Left lung (tissue), 10 donors: Measurements from ENCODE around the gene MAPK13. TPM values are rescaled to one million over a fixed set of nuclear protein-coding genes. Genes with fewer than 3 reads are reported as not detected.

Experiments
- ATAC-seq: fragments of 200-7000 bp; cut with Tn5 transposase; one replicate; pipeline ENCODE4 v1.9.1; 2020; ENCODE audit warnings: moderate library complexity
- DNase-seq, 4 donors: peaks; one replicate each; pipeline ENCODE4 v3.0.0-alpha.2; 2013 to 2020
- H3K27ac ChIP-seq, 2 donors: fragments of 200-600 bp; sonication (generic) in 1 of 2; one replicate each; pipeline versions ENCODE4 v1.5.0 to v1.8.0; 2020 to 2021
- H3K27me3 ChIP-seq, 2 donors: fragments of 200-600 bp; sonication (generic) in 1 of 2; one replicate each; pipeline versions ENCODE4 v1.5.0 to v1.8.0; 2020 to 2021
- H3K36me3 ChIP-seq, 2 donors: fragments of 200-600 bp; sonication (generic) in 1 of 2; one replicate each; pipeline versions ENCODE4 v1.5.0 to v1.8.0; 2020 to 2021
- H3K4me1 ChIP-seq, 2 donors: fragments of 200-600 bp; one replicate each; pipeline ENCODE4 v1.8.0; 2021
- H3K4me3 ChIP-seq, 2 donors: fragments of 200-600 bp; sonication (generic) in 1 of 2; one replicate each; pipeline versions ENCODE4 v1.5.0 to v1.8.0; 2020 to 2021; ENCODE audit warnings: mild to moderate bottlenecking in 1 of 2
- H3K9me3 ChIP-seq, 2 donors: fragments of 200-600 bp; sonication (generic) in 1 of 2; one replicate each; pipeline versions ENCODE4 v1.5.0 to v1.8.0; 2020 to 2021
- intact Hi-C, 2 donors: fragments of 100-400 bp; cut with DNase I; formaldehyde crosslinking; loops; one replicate each; pipeline versions ENCODE4 v1.11.2 to v1.14.2; 2022
- polyA plus RNA-seq, 6 donors: library from polyadenylated mRNA; unstranded; fragments of 120-200 nt; gene quantifications; one replicate each; pipeline ENCODE4 v1.2.1, GENCODE V29; 2013; ENCODE audit not compliant: insufficient read length in 6 of 6
- total RNA-seq, 2 donors: library from RNA; stranded (reverse); fragmentation: NEBNext Ultra II Directional; extraction: Animal tissue kit (Norgen Biotek cat#: 25700); gene quantifications; one replicate each; pipeline ENCODE4 v1.2.1, GENCODE V29; 2021
- TF ChIP-seq, protein P1 (sequence below), 2 donors: fragments of 200-600 bp; sonication (generic) in 1 of 2; IDR thresholded peaks; one replicate each; pipeline versions ENCODE4 v1.5.0 to v1.8.0; 2021; ENCODE audit warnings: antibody characterized with exemption in 2 of 2
- donor health status: DM: no; HTN: yes; CAD: no.
- donor health status: DM: no; HTN: no; CAD: no.

MAPK13 gene
- total and polyA plus RNA-seq, 8 donors: 15.7 to 89.7 (median 18.2) TPM

DNA sequence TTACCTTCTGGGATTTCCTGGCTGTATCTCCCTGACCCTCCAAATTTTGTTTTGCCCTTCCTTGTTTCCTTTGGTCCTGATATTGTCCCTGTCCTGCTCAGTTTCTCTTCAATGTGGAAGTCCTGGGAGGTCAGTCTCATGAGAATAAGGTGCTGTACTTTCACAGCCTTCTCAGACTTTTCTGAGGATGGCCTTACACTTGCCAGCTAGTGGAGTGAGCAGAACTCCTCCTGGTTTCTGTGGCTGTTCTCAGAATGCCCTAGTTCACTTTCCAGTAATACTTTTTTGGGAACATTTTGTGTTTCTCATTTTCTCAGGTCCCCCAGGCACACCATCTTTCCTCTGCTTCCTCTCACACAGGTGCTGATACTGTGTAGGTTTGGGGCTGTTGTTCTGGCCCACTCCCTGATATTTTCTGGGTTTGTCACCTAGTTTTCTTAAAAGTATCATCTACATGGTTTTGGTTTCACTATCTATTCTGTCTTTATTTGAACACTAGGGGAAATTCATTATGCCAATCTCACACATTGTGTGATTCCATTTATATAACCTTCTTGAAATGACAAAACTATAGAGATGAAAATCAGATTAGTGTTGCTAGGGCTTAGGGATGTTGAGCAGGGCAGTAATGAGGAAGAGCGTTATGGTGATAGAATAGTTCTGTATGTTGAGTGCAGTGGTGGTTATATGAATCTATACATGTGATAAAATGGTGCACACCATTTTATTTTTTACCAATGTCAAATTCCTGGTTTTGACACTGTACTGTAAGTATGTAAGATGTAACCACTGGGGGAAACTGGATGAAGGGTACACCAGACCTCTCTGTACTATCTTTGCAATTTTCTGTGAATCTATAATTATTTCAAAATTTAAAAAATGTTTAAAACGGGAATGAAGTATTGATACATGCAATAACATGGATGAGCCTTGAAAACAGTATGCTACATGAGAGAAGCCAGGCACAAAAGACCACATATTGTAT, 39.0 kb downstream of the MAPK13 start:
- intact Hi-C loops: no loop called here
- TF ChIP-seq, protein P1, sequence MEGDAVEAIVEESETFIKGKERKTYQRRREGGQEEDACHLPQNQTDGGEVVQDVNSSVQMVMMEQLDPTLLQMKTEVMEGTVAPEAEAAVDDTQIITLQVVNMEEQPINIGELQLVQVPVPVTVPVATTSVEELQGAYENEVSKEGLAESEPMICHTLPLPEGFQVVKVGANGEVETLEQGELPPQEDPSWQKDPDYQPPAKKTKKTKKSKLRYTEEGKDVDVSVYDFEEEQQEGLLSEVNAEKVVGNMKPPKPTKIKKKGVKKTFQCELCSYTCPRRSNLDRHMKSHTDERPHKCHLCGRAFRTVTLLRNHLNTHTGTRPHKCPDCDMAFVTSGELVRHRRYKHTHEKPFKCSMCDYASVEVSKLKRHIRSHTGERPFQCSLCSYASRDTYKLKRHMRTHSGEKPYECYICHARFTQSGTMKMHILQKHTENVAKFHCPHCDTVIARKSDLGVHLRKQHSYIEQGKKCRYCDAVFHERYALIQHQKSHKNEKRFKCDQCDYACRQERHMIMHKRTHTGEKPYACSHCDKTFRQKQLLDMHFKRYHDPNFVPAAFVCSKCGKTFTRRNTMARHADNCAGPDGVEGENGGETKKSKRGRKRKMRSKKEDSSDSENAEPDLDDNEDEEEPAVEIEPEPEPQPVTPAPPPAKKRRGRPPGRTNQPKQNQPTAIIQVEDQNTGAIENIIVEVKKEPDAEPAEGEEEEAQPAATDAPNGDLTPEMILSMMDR (IDR thresholded peaks at IDR 0.05): no peak

DNA sequence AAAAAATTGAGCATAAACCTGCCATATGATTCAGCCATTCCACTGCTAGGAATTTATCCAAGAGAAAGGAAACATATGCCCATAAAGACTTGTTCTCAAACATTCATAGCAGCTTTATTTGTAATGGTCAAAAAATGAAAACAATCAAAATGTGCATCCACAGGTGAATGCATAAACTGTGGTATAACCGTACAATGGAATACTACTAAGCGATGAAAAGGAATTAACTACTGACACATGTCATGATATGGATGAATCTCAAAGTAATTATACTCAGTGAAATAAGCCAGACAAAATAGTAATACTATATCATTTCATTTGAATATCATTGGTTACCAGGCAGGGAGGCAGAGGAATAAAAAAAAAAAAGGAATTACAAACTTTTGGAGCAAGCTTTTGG, 40.4 kb downstream of the MAPK13 start:
- Histone ChIP-seq H3K4me1 (no peaks in the 10 kb centered on the region), H3K4me3 (no peak overlapping the region), H3K9me3 (no peaks in the 10 kb centered on the region), H3K27me3 (no peaks in the 10 kb centered on the region), H3K36me3 (no peaks in the 10 kb centered on the region), H3K27ac (no peak overlapping the region)
- TF ChIP-seq, protein P1 (IDR thresholded peaks at IDR 0.05): no peak
- intact Hi-C loops: no loop called here
- ATAC-seq (no peak), DNase-seq (no peak)

More for the DNA sequence above, 39.0 kb downstream of the MAPK13 start:
- Histone ChIP-seq H3K4me3 (no peak overlapping the region), H3K27ac (no peak overlapping the region), H3K36me3 (no peaks in the 10 kb centered on the region), H3K9me3 (no peaks in the 10 kb centered on the region), H3K4me1 (no peaks in the 10 kb centered on the region), H3K27me3 (no peaks in the 10 kb centered on the region)
- ATAC-seq: no peak
- DNase-seq: no peak

DNA sequence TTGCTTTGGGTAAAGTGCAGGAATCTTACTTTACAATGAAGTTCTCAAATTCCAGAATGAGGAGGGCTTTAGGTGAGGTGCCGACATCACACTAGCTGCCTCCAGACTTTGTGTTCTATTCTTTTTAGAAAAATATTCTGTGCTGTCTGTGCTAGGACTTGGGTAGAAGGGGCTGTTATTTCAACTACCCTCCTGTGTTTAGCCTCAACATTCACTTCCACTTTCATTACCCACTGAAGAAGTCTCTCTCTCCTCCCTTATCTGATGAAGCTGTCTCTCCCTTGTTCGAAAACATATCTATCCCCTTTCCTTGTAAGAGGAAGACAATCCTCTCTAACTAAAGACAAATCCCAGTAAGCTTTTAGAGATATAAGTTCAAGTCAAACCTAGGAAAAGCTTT, 41.3 kb downstream of the MAPK13 start:
- TF ChIP-seq, protein P1 (IDR thresholded peaks at IDR 0.05): no peak
- no peak overlapping the region for H3K27ac ChIP-seq
- H3K27me3 ChIP-seq: no peaks in the 10 kb centered on the region
- no peaks in the 10 kb centered on the region for H3K4me1 ChIP-seq
- no peak for ATAC-seq
- H3K36me3 ChIP-seq: no peaks in the 10 kb centered on the region
- no peak for DNase-seq
- no peak overlapping the region for H3K4me3 ChIP-seq
- intact Hi-C loops: no loop called here
- H3K9me3 ChIP-seq: no peaks in the 10 kb centered on the region

DNA sequence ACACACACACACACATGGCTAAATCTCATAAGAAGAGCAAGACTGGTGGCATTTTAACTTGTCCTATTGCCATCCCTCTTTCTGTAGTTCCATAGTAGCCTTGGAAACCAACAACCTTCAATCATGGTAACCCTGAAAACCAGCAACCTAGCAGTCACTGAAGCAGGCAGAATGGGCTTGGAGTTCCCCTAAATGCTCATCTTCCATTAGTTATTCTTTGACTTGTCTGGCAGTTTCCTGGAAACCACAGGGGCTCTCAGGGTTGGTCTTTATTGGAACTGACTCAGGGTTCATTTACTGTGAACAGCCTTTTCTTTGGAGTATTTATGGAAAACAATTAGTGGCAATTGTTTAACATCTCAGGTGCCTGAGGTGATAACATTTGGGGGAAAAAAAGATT, 46.9 kb downstream of the MAPK13 start:
- DNase-seq (no peak), ATAC-seq (no peak)
- no peaks in the 10 kb centered on the region for H3K4me1 ChIP-seq
- TF ChIP-seq, protein P1 (IDR thresholded peaks at IDR 0.05): no peak
- H3K27ac ChIP-seq: no peak overlapping the region
- H3K36me3 ChIP-seq: no peaks in the 10 kb centered on the region
- no peaks in the 10 kb centered on the region for H3K27me3 ChIP-seq
- H3K9me3 ChIP-seq: peaks cover 0 to 21% of the 10 kb centered on the region in 2 donors
- intact Hi-C loops: no loop called here
- H3K4me3 ChIP-seq: no peak overlapping the region

DNA sequence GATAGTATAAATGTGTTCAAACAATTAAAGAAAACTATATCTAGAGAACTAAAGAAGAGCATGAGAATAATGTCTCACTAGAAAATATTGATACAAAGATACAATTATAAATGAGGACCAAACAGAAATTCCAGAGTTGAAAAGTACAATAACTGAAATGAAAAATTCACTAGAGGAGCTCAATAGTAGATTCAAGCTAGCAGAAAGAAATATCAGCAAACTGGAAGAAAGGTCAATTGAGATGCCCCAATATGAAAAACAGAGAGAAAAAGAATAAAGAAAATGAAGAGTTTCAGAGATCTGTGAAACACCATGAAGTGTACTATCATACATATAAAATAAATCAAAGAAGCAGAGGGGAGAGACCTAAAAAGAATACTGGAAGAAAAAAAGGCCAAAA, 48.2 kb downstream of the MAPK13 start:
- TF ChIP-seq, protein P1 (IDR thresholded peaks at IDR 0.05): no peak
- intact Hi-C loops: no loop called here

More for the DNA sequence above, 48.2 kb downstream of the MAPK13 start:
- H3K4me3 ChIP-seq: no peak overlapping the region
- H3K9me3 ChIP-seq: peaks cover 0 to 21% of the 10 kb centered on the region in 2 donors
- no peak for DNase-seq
- H3K27ac ChIP-seq: no peak overlapping the region
- ATAC-seq: no peak
- H3K4me1 ChIP-seq: no peaks in the 10 kb centered on the region
- H3K27me3 ChIP-seq: no peaks in the 10 kb centered on the region
- no peaks in the 10 kb centered on the region for H3K36me3 ChIP-seq
